ENCODE measurements around the gene MAST4.

MAST4 gene

GRCh38 chr5:66969484-66969883, 373.3 kb downstream of the MAST4 start:
- no peaks in the 10 kb centered on the region for H3K36me3 ChIP-seq (ENCODE audit: control insufficient read depth in 2 of 2, insufficient read depth in 2 of 2, low read length in 2 of 2)
- H3K9ac ChIP-seq (ENCODE audit: low read length in 2 of 2), result no peak overlapping the region
- no peak overlapping the region for H3K27ac ChIP-seq (ENCODE audit: low read length)
- H3K4me3 ChIP-seq (ENCODE audit: low read length in 2 of 2), result no peak overlapping the region
- H3K27me3 ChIP-seq (ENCODE audit: control insufficient read depth in 1 of 2, insufficient read depth in 2 of 2, low read length in 2 of 2), result no peaks in the 10 kb centered on the region
- no peaks in the 10 kb centered on the region for H3K4me1 ChIP-seq (ENCODE audit: control insufficient read depth, insufficient read depth, low read length)
- no peaks in the 10 kb centered on the region for H3K9me3 ChIP-seq (ENCODE audit: control insufficient read depth in 2 of 2, low read length in 2 of 2)

GRCh38 chr5:66969963-66970362, 373.8 kb downstream of the MAST4 start:
- no peaks in the 10 kb centered on the region for H3K4me1 ChIP-seq (ENCODE audit: control insufficient read depth, insufficient read depth, low read length)
- H3K9me3 ChIP-seq (ENCODE audit: control insufficient read depth in 2 of 2, low read length in 2 of 2), result no peaks in the 10 kb centered on the region
- no peak overlapping the region for H3K4me3 ChIP-seq (ENCODE audit: low read length in 2 of 2)
- no peaks in the 10 kb centered on the region for H3K27me3 ChIP-seq (ENCODE audit: control insufficient read depth in 1 of 2, insufficient read depth in 2 of 2, low read length in 2 of 2)
- H3K9ac ChIP-seq (ENCODE audit: low read length in 2 of 2), result no peak overlapping the region
- H3K36me3 ChIP-seq (ENCODE audit: control insufficient read depth in 2 of 2, insufficient read depth in 2 of 2, low read length in 2 of 2), result no peaks in the 10 kb centered on the region
- H3K27ac ChIP-seq (ENCODE audit: low read length), result no peak overlapping the region

- Histone ChIP-seq H3K4me3 (ENCODE audit: low read length in 2 of 2) (no peak overlapping the region), H3K9ac (ENCODE audit: low read length in 2 of 2) (no peak overlapping the region), H3K27ac (ENCODE audit: low read length) (no peak overlapping the region), H3K9me3 (ENCODE audit: control insufficient read depth in 2 of 2, low read length in 2 of 2) (no peaks in the 10 kb centered on the region), H3K36me3 (ENCODE audit: control insufficient read depth in 2 of 2, insufficient read depth in 2 of 2, low read length in 2 of 2) (no peaks in the 10 kb centered on the region), H3K4me1 (ENCODE audit: control insufficient read depth, insufficient read depth, low read length) (no peaks in the 10 kb centered on the region), H3K27me3 (ENCODE audit: control insufficient read depth in 1 of 2, insufficient read depth in 2 of 2, low read length in 2 of 2) (no peaks in the 10 kb centered on the region)
Measured at GRCh38 chr5:66972004-66972403, 375.8 kb downstream of the MAST4 start.

- H3K27ac ChIP-seq (ENCODE audit: low read length), result no peak overlapping the region
- H3K4me1 ChIP-seq (ENCODE audit: control insufficient read depth, insufficient read depth, low read length), result no peaks in the 10 kb centered on the region
- no peaks in the 10 kb centered on the region for H3K36me3 ChIP-seq (ENCODE audit: control insufficient read depth in 2 of 2, insufficient read depth in 2 of 2, low read length in 2 of 2)
- H3K9ac ChIP-seq (ENCODE audit: low read length in 2 of 2), result no peak overlapping the region
- H3K4me3 ChIP-seq (ENCODE audit: low read length in 2 of 2), result no peak overlapping the region
- H3K27me3 ChIP-seq (ENCODE audit: control insufficient read depth in 1 of 2, insufficient read depth in 2 of 2, low read length in 2 of 2), result no peaks in the 10 kb centered on the region
- H3K9me3 ChIP-seq (ENCODE audit: control insufficient read depth in 2 of 2, low read length in 2 of 2), result no peaks in the 10 kb centered on the region
Measured at GRCh38 chr5:66974256-66974655, 378.1 kb downstream of the MAST4 start.

- Histone ChIP-seq H3K27ac (ENCODE audit: low read length) (no peak overlapping the region), H3K9me3 (ENCODE audit: control insufficient read depth in 2 of 2, low read length in 2 of 2) (no peaks in the 10 kb centered on the region), H3K27me3 (ENCODE audit: control insufficient read depth in 1 of 2, insufficient read depth in 2 of 2, low read length in 2 of 2) (no peaks in the 10 kb centered on the region), H3K4me3 (ENCODE audit: low read length in 2 of 2) (no peak overlapping the region), H3K9ac (ENCODE audit: low read length in 2 of 2) (no peak overlapping the region), H3K4me1 (ENCODE audit: control insufficient read depth, insufficient read depth, low read length) (no peaks in the 10 kb centered on the region), H3K36me3 (ENCODE audit: control insufficient read depth in 2 of 2, insufficient read depth in 2 of 2, low read length in 2 of 2) (no peaks in the 10 kb centered on the region)
Measured at GRCh38 chr5:66976108-66976507, 379.9 kb downstream of the MAST4 start.

GRCh38 chr5:66979738-66980137, 383.5 kb downstream of the MAST4 start:
- H3K4me1 ChIP-seq (ENCODE audit: control insufficient read depth, insufficient read depth, low read length), result no peaks in the 10 kb centered on the region
- H3K27me3 ChIP-seq (ENCODE audit: control insufficient read depth in 1 of 2, insufficient read depth in 2 of 2, low read length in 2 of 2), result no peaks in the 10 kb centered on the region
- no peak overlapping the region for H3K4me3 ChIP-seq (ENCODE audit: low read length in 2 of 2)
- no peaks in the 10 kb centered on the region for H3K36me3 ChIP-seq (ENCODE audit: control insufficient read depth in 2 of 2, insufficient read depth in 2 of 2, low read length in 2 of 2)
- no peak overlapping the region for H3K9ac ChIP-seq (ENCODE audit: low read length in 2 of 2)
- H3K27ac ChIP-seq (ENCODE audit: low read length), result no peak overlapping the region
- H3K9me3 ChIP-seq (ENCODE audit: control insufficient read depth in 2 of 2, low read length in 2 of 2), result no peaks in the 10 kb centered on the region

GRCh38 chr5:66981266-66982055, 385.3 kb downstream of the MAST4 start:
- no peaks in the 10 kb centered on the region for H3K27me3 ChIP-seq (ENCODE audit: control insufficient read depth in 1 of 2, insufficient read depth in 2 of 2, low read length in 2 of 2)
- no peaks in the 10 kb centered on the region for H3K36me3 ChIP-seq (ENCODE audit: control insufficient read depth in 2 of 2, insufficient read depth in 2 of 2, low read length in 2 of 2)
- no peak overlapping the region for H3K27ac ChIP-seq (ENCODE audit: low read length)
- no peak overlapping the region for H3K9ac ChIP-seq (ENCODE audit: low read length in 2 of 2)
- no peaks in the 10 kb centered on the region for H3K9me3 ChIP-seq (ENCODE audit: control insufficient read depth in 2 of 2, low read length in 2 of 2)
- H3K4me1 ChIP-seq (ENCODE audit: control insufficient read depth, insufficient read depth, low read length), result no peaks in the 10 kb centered on the region
- H3K4me3 ChIP-seq (ENCODE audit: low read length in 2 of 2), result no peak overlapping the region

- Histone ChIP-seq H3K36me3 (ENCODE audit: control insufficient read depth in 2 of 2, insufficient read depth in 2 of 2, low read length in 2 of 2) (no peaks in the 10 kb centered on the region), H3K4me3 (ENCODE audit: low read length in 2 of 2) (no peak overlapping the region), H3K9ac (ENCODE audit: low read length in 2 of 2) (no peak overlapping the region), H3K27me3 (ENCODE audit: control insufficient read depth in 1 of 2, insufficient read depth in 2 of 2, low read length in 2 of 2) (no peaks in the 10 kb centered on the region), H3K9me3 (ENCODE audit: control insufficient read depth in 2 of 2, low read length in 2 of 2) (no peaks in the 10 kb centered on the region), H3K4me1 (ENCODE audit: control insufficient read depth, insufficient read depth, low read length) (no peaks in the 10 kb centered on the region), H3K27ac (ENCODE audit: low read length) (no peak overlapping the region)
Measured at GRCh38 chr5:66982056-66982387, 385.8 kb downstream of the MAST4 start.

- no peaks in the 10 kb centered on the region for H3K36me3 ChIP-seq (ENCODE audit: control insufficient read depth in 2 of 2, insufficient read depth in 2 of 2, low read length in 2 of 2)
- H3K27ac ChIP-seq (ENCODE audit: low read length), result no peak overlapping the region
- no peaks in the 10 kb centered on the region for H3K27me3 ChIP-seq (ENCODE audit: control insufficient read depth in 1 of 2, insufficient read depth in 2 of 2, low read length in 2 of 2)
- H3K4me3 ChIP-seq (ENCODE audit: low read length in 2 of 2), result no peak overlapping the region
- H3K9me3 ChIP-seq (ENCODE audit: control insufficient read depth in 2 of 2, low read length in 2 of 2), result no peaks in the 10 kb centered on the region
- no peaks in the 10 kb centered on the region for H3K4me1 ChIP-seq (ENCODE audit: control insufficient read depth, insufficient read depth, low read length)
- H3K9ac ChIP-seq (ENCODE audit: low read length in 2 of 2), result no peak overlapping the region
Measured at GRCh38 chr5:66982470-66982869, 386.3 kb downstream of the MAST4 start.

- Histone ChIP-seq H3K4me3 (ENCODE audit: low read length in 2 of 2) (no peak overlapping the region), H3K4me1 (ENCODE audit: control insufficient read depth, insufficient read depth, low read length) (no peaks in the 10 kb centered on the region), H3K9me3 (ENCODE audit: control insufficient read depth in 2 of 2, low read length in 2 of 2) (no peaks in the 10 kb centered on the region), H3K36me3 (ENCODE audit: control insufficient read depth in 2 of 2, insufficient read depth in 2 of 2, low read length in 2 of 2) (no peaks in the 10 kb centered on the region), H3K27me3 (ENCODE audit: control insufficient read depth in 1 of 2, insufficient read depth in 2 of 2, low read length in 2 of 2) (no peaks in the 10 kb centered on the region), H3K9ac (ENCODE audit: low read length in 2 of 2) (no peak overlapping the region), H3K27ac (ENCODE audit: low read length) (no peak overlapping the region)
Measured at GRCh38 chr5:66985417-66985816, 389.2 kb downstream of the MAST4 start.

- Histone ChIP-seq H3K9me3 (ENCODE audit: control insufficient read depth in 2 of 2, low read length in 2 of 2) (no peaks in the 10 kb centered on the region), H3K27ac (ENCODE audit: low read length) (no peak overlapping the region), H3K4me1 (ENCODE audit: control insufficient read depth, insufficient read depth, low read length) (no peaks in the 10 kb centered on the region)
Measured at GRCh38 chr5:66986009-66986408, 389.8 kb downstream of the MAST4 start.

More at GRCh38 chr5:66986009-66986408, 389.8 kb downstream of the MAST4 start:
- Histone ChIP-seq H3K36me3 (ENCODE audit: control insufficient read depth in 2 of 2, insufficient read depth in 2 of 2, low read length in 2 of 2) (no peaks in the 10 kb centered on the region), H3K9ac (ENCODE audit: low read length in 2 of 2) (no peak overlapping the region), H3K4me3 (ENCODE audit: low read length in 2 of 2) (no peak overlapping the region), H3K27me3 (ENCODE audit: control insufficient read depth in 1 of 2, insufficient read depth in 2 of 2, low read length in 2 of 2) (no peaks in the 10 kb centered on the region)

Data from stomach smooth muscle (tissue), 2 donors.